Stromal cell of bone marrow (primary cell): ENCODE measurements around the gene MARCO.
"Not testable (repeated sequence)": the region's sequence is repeated elsewhere in the genome, so short reads cannot be mapped to it uniquely, and the experiment has no call there.

Source experiments
- DNase-seq: peaks from one replicate; pipeline ENCODE4 v3.0.0-alpha.2; 2012; ENCODE audit warnings: low read depth

MARCO gene

DNA sequence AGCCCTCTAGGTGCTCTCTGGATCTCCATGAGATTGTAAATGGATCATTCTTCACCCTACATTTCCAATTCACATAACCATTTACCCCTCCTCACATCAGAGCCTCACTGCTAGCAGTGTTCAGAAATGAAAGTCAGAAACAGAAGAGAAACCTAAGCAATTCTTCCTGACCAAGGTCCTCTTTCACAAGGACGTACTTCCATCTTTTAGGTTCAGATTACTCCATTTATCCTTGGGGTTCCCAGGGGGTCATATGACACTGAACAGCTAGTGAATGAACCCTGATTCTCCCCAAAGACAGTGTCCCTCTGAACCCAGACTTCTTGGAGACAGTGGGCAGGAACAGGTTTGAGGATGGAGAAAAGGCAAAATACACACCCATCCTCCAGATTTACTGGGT lies 12.9 kb upstream of the MARCO start:
- DNase-seq = no peak

DNA sequence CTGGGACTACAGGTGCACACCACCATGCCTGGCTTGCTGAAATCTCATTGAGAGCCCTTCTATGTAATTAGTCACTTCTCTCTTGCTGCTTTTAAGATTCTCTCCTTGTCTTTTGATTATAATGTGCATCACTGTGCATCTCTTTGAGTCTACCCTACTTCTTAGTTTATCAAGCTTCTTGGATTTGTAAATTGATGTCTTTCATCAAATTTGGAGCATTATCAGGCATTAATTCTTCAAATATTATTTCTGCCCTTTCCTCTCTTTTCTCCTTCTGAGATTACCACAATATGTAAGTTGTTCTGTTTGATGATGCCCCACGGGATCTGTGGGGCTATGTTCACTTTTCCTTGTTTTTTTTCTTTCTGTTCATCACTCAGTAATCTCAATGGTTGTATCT lies 9.0 kb upstream of the MARCO start:
- no peak for DNase-seq

DNA sequence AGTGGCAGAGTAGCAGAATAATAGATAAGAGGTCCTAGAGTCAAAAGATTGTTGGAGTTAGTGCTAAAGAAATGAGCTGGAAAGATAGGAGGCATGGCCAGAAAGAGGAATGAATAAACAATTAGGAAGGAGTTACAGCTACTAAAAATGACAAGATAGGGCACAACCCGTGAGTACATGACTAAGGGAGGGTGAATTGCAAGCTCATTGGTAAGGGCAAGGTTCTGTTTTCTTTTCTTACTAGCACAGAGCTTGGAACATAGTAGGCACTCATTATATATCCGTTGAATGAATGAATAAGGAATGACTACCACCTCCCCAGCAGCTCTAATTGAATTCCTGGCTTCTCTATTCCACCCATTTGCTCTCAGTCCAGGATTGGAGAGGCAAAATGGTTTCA lies 5.7 kb upstream of the MARCO start:
- DNase-seq = no peak

DNA sequence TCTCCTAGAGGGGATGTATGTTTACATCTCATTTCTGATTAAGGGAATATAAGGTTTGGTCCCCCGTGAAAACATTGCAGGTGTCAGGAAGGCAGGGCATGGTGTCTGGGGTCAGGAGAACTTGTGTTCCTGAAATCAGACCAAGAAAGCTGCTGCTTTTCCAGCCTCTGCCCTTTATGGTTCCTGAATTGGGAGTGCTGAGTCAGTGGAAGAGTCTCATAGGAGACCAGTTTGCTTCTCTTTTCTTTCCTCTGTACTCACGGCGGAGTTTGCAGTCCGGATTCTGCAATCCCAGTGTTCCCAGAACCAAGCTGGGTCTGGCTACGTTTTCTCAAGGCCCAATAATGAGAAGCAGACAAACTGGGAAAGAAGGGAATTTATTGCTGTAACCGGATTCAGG lies 5.1 kb upstream of the MARCO start:
- DNase-seq = no peak

DNA sequence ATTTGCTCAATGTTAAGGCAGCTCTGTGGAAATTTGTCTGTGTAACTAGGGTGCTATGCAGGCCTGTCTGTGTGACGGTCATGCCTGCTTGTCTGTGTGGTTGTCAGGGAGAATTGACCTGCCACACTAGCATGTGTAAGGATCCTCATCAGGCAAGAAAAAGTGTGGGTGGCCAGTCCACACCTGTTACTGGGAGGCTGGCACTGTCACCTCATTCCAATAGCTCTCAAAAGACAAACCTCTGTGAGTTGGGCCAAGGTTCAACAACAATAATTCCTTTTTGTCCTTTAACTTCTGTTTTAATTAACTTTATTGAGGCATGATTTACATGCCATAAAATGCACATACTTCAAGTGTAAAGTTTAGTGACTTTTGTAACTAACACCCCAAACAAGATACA lies 4.2 kb upstream of the MARCO start:
- DNase-seq = no peak

DNA sequence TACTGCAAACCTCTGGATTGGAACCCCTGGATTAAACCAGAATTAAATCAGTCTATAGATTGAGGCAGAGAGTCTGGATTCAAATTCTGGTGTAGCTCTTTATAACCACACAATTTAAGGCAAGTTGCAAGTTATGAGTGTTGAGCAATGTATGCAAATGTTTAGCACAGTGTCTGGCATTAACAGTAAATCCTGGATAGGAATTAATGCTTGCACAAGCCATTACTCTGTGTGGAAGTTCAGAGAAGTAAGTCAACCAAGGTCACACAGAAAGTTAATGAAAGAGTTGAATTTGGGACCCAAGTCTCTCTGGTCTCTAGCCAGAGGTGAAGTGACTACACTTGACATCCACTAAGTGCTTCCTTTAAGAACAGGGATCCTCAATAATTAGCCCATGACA lies 2.0 kb upstream of the MARCO start:
- no peak for DNase-seq

DNA sequence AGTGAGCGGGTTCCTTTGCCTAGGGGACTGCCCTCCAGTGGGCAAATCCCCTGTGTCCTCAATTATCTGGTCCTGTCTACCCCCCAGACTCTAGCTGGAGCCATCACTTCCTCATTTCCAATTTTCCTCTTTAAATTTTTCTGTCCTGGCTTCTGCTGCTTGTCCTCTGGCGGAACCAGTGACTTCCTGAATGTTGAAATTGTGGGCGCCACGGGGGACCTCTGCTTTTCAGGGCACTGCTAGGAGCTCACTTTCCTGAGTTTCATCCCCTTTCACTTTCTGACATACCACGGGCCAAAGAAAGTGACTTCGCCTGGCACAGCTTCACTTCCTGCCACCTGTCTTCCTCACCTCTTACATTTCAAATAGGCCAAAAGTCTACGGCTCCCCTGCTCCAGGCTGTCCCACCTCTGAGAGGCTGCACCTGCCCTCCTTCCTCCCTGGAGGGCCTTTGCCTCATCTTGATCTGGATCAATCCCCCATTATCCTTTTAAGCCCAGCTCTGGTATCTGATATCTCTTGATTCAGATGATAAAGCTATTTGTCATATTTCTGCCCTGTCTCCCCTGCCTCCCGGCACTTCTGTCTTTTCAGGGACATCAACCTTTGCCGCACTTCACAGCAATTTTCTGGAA lies 1.4 kb upstream of the MARCO start:
- DNase-seq = no peak

DNA sequence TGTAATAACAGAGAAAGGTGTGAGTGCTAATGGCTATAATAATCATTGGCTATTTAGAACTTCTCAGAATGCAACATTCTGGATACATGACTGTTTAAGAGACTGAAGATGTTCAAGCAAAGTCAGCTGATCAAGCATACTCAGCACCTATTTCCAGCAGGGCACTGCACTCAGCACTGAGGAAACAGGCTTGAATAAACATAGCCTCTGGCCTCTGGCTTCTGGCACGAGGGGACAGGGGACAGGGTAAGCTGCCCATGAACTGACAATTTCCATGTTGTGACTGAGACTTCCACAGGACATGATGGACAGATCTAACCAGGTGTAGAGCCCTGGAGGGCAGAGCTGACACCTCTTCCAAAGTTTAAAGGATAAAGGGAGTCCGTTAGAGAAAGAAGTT lies 1.3 kb downstream of the MARCO start:
- no peak for DNase-seq

DNA sequence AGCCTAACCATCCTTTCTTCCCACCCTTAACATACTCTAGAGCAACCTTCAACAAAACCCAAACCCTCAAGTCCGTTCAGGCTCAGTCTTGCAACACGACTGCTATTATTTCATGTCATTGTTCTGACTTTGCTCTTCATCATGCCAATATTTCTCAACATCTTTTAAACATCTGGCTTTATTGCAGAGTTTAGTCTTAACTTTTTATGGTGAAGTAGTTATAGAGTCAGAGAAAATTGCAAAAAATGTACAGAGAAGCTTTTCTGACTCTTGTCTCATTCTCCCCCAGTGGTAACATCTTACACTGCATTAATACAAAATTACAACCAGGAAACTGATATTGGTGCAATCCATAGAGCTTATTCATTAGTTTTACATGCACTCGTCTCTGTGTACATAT lies 3.9 kb downstream of the MARCO start:
- no peak for DNase-seq

DNA sequence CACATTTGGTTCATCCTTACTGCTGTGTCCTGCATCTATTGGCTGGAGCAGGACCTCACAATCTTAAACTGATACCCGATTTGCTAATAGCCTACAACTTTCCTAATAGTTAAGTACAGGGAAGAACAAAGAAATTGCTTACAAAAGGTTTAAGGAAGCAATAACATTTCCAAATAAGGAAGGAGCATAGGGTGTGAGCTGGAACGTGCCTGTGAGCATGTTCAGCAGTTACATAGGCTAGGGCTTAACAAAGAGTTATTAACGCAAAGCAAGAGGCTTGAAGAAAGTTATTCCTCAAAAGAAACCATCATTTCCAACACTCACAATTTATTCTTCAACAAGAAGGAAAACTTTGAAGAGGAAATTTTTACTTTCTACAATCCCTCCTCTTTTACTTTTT lies 6.3 kb downstream of the MARCO start:
- DNase-seq = not testable (repeated sequence)

DNA sequence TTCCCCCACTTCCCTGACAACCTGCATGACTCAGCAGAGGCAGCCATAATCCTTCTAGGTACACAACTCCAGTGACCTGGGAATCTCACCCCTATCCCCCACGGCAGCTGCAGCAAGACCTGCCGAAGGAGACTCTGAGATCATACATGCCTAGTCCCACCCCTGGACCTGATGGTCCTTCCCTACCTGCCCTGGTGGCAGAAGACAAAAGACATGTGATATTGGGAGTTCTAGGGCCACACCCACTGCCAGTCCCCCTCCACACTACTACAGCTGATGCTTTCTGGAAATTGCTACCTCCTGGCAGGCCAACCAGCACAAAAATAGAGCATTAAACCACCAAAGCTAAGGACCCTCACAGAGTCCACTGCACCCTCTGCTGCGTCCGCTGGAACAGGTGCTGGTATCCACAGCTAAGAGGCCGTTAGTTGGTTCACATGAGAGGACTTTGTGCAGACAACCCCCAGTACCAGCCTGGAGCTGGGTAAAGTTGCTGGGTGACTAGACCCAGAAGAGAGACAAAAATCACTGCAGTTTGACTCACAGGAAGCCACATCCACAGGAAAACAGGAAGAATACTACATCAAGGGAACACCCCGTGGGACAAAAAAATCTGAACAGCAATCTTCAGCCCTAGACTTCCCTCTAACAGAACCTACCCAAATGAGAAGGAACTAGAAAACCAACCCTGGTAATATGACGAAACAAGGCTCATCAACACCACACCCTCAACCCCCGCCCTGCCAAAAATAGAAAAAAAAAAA lies 12.5 kb downstream of the MARCO start:
- DNase-seq = no peak

DNA sequence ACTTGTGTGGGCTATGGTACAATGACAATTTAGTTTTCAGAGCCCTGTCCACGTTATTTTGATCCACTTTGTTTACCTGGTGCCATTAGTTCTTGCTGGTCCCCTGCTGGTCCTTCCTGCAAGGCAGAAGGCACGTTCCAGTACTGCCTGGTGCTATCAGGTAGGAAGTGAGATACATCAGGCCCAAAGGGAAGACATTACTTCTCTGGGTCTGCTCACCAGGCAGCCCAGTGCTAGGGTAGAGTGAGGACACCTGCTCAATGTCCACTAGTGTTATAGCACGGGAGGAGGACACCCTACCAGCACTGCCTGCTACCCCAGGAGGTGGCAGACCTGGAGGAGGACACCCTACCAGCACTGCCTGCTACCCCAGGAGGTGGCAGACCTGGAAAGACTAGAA lies 23.7 kb downstream of the MARCO start:
- DNase-seq = no peak

DNA sequence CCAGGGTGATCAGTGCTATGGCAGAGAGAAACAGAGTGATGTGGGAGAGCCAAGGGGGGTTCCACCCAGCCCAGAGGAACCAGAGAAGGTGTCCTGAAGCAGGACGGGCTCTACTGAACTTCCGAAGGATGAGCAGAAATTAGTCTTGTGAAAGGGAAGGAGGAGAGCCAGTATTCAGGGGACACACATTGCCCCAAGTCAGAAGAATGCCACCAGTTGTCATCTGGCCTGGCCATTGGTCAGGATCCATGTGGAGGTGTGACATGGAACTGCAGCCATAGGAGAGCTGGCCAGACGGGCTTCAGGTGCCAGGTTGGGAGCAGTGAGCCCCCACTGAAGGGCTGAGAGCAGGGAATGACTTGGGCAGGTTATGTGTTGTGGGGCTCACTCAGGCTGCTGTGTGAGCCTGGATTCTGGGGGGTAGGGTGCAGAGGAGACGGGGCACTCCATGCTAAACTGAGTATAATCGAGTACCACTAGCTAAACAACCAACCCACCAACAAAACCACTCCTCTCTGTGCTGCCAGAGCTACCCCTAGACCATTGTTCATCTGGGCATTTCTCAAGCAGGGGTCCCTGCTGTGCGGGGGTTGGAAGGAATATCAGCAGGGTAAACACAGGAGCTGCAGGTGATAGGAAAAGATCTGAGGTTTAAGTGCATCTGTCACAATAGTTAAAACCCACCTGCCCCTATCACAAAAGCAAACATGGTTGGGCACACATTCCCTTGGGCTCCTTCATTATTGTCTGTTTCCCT lies 25.3 kb downstream of the MARCO start:
- DNase-seq = no peak

DNA sequence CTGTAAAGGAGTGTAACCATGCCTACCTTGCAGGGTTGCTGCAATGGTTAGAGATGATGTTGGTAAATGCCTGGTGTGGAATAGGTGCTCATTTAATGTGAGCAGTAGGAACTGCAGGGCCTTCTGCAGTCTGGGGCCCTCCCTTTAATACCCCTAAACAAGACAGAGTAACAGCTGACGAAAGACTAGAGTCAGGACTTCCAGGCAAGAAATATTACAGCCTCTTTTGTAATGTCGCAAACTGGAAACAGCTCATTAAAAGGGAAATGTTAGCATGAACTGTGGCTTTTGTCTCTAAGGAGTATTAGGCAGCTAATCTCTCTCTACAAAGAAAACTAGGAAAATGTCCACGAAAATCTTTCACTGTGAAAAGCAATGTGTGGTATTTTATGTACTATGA lies 26.0 kb downstream of the MARCO start:
- DNase-seq = no peak

DNA sequence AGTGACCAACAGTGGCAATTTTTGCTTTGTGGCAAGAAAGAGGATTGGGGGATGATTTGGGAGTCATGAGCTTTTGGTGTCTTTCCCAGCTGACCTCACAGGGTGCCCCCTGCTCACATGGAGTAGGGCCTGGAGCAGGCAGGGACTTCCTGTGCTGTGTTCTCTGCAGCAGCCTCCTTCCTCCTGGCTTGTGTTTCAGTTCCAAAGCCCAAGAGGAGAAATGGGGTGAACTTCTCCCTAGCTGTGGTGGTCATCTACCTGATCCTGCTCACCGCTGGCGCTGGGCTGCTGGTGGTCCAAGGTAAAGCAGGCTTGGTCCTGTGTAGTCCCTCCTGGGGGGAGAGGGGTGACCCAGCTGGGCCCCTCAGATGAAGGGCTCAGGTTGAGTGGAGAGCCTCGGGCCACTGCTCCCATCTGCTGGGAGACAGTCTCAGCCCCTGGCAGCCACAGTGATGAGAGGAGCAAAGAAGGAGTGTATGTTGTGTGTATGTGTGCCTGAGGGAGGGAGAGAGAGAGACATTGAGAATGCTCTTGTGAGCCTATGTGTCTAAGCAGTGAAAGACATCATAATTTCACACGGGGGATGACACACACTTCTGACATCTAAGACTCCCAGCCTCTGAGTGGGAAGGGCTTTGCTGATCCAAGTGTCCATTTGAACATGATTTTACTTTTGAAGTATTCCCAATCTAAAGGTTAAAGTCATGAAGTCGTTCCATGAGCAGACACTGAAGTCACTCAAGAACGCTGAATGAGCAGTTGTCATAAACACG lies 27.2 kb downstream of the MARCO start:
- DNase-seq = no peak

DNA sequence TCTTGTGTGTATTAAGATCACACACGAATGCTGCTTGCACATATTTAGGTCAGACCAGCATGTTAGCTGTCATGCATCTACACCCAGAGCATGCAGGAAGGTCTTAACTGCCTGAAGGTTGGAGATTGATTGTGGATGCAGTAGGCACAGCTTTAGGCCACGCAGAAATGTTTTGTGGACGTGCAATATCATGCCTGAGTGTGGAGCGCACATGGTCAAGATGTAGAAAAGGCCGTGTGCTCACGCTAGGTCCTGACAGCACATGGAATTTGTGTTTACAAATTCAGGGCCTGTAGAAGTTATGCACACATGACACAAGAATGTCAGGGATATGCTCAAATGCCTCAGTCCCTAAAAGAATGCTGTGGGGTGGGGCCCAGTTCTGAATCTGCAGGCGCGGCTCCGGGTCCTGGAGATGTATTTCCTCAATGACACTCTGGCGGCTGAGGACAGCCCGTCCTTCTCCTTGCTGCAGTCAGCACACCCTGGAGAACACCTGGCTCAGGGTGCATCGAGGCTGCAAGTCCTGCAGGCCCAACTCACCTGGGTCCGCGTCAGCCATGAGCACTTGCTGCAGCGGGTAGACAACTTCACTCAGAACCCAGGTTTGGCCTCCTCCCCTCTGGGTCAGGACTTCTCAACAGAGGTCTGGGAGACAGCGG lies 27.9 kb downstream of the MARCO start:
- no peak for DNase-seq

DNA sequence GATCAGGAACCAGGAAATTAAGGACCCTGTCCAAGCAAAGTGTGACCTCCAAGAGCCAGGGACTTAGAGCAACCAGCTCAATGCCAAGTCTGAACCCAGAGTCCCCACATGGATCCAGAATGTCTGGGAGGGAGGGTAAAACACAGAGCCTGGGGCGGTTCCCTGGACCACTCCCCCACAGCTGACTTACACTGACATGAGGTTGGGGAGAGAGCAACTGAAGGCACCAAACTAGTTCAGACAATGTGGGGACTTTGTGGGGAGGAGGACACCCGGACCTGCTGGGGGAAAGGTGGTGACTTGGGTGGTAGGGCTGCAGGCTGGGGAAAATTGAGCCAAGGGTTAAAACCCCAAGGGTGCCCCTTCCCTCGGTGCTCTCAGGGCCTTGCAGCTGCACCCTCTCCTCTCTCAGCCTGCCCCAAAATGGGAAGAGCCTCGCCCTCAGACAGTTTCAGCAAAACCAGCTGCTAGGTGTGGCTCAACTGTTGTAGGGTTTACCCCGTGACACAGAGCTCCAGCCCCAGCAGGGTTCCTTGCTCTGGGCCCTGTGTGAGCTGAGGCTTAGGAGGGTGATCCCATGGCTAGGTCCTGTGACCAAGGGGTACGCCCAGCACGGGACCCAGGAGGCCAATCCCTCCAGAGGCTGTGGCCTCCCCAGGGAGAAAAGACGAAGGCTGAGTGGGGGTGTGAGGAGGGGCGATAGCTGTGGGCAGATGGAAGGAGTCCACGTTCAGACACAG lies 28.6 kb downstream of the MARCO start:
- DNase-seq = no peak

DNA sequence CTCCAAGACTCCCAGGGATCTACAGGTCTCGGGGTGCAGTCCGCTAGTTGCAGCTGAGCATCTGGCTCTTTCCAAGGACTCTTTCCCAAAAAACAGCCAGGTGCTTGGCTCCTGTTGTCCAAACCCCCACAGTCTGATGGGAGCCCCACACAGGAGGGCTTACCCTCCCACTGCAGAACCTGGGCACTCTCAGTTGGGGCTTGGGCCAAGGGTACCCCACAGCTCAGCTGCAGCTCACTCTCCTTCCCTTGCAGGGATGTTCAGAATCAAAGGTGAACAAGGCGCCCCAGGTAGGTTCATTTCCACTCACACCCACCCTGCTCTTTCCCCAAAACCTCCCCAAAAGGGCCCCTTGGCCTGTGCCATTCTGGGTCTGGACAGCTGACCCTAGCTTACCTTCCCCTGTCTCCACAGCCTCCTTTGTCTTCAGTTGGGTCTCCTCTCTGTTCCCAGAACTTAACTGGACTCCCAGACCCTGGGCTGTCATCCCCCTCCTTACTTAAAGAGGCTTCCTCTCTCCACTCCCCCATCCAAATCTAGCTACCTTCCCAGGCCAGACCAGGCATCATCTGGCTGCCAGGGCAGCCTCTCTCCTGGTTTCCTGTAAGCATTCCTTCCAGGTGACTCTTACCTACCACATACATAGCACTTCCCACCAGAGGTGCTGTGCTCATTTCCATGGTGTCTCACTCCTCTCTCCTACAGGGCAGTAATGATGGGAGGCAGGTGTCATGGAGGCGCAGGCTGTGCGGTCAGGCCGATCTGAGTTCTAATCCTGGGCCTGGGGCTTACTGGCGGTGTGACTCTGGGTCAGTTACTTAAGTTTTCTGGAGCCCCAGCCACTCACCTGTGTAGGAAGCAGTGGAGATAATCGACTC lies 29.5 kb downstream of the MARCO start:
- DNase-seq = no peak

DNA sequence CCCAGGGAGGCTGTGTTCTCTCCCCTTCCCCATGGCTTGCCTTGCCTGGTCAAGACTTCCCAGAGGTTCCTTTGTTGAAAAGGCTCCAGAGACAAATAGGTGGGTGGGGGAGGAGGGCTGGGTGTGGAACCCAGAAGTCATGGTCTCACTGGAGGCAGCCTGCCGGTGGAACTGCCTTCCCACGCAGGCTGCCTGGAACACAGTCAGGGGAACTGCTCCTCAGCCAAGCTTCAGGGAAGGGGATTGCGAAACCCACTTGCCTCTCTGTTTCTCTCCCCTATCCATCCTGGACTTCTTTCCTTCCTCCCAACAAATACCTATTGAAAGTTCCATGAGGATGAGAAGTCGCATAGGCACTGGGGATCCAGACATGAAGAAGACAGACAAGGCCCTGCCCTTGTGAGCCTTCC lies 31.6 kb downstream of the MARCO start:
- peak; percentile 8 for DNase-seq
